Peyer's patch (tissue), 4 donors: ENCODE results near the gene ZGPAT. TPM values are rescaled to one million over a fixed set of nuclear protein-coding genes. Genes with fewer than 3 reads are reported as not detected.
A peak's percentile ranks its signal among the peaks of the same experiment; 100 is the strongest.

Experiments used
- DNase-seq, 3 donors: peaks; one replicate each; pipeline ENCODE4 v3.0.0-alpha.2; 2017 to 2019
- H3K27ac ChIP-seq, 4 donors: fragments of 200-600 bp; sonication (generic); one replicate each; pipeline ENCODE4 v1.5.1; 2016 to 2019
- H3K27me3 ChIP-seq, 2 donors: fragments of 200-600 bp; sonication (generic); one replicate each; pipeline ENCODE4 v1.5.1; 2019
- H3K36me3 ChIP-seq, 3 donors: fragments of 200-600 bp; sonication (generic); one replicate each; pipeline ENCODE4 v1.5.1; 2016 to 2019
- H3K4me1 ChIP-seq, 4 donors: fragments of 200-600 bp; sonication (generic); one replicate each; pipeline ENCODE4 v1.5.1; 2016 to 2019
- H3K4me3 ChIP-seq, 4 donors: fragments of 200-600 bp; sonication (generic); 1 replicate in 3 of 4; 2 replicates in 1 of 4; pipeline ENCODE4 v1.5.1; 2016 to 2019; ENCODE audit warnings: mild to moderate bottlenecking in 1 of 4
- H3K9me3 ChIP-seq, 4 donors: fragments of 200-600 bp; sonication (generic); one replicate each; pipeline ENCODE4 v1.5.1; 2016 to 2019; ENCODE audit warnings: mild to moderate bottlenecking in 1 of 4
- POLR2A ChIP-seq, 2 donors: fragments of 450-650 bp; IDR thresholded peaks; one replicate each; pipeline ENCODE4 v1.5.1; 2017; ENCODE audit warnings: antibody characterized with exemption in 2 of 2, mild to moderate bottlenecking in 2 of 2, moderate library complexity in 2 of 2
- total RNA-seq, 4 donors: library from RNA; depleted of rRNA; stranded (reverse); fragments of >200 nt; gene quantifications; one replicate each; pipeline ENCODE4 v1.1.0, GENCODE V29; 2016
- TF ChIP-seq, protein P1 (sequence below), 6 experiments: fragments of 450-650 bp in 4 of 6; fragments of 200-600 bp in 2 of 6; sonication (generic) in 1 of 6; IDR thresholded peaks; one replicate each; pipeline ENCODE4 v1.5.1; 2017 to 2019; ENCODE audit warnings: antibody characterized with exemption in 6 of 6, mild to moderate bottlenecking in 3 of 6, moderate library complexity in 1 of 6

Gene ZGPAT
- total RNA-seq, 4 donors from 2014 or later = 48.9 to 67.7 (median 54.7) TPM

DNA sequence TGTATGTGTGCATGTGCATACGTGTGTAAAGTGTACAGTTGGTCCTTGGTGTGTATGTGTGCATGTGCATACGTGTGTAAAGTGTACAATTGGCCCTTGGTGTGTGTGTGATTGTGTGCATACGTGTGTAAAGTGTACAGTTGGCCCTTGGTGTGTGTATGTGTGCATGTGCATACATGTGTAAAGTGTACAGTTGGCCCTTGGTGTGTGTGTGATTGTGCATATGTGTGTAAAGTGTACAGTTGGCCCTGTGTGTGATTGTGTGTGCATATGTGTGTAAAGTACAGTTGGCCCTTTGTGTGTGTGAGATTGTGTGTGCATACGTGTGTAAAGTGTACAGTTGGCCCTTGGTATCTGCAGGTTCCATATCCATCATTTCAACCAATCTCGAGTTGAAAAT, 23.6 kb downstream of the ZGPAT start:
- no peak for DNase-seq
- peaks cover 0 to 29% (median 19%) of the 10 kb centered on the region in 4 donors for H3K4me1 ChIP-seq
- peak overlapping the region in 1 of 4 donors; percentile 70 for H3K27ac ChIP-seq
- no peaks in the 10 kb centered on the region for H3K27me3 ChIP-seq
- H3K4me3 ChIP-seq = no peak overlapping the region
- TF ChIP-seq, protein P1, sequence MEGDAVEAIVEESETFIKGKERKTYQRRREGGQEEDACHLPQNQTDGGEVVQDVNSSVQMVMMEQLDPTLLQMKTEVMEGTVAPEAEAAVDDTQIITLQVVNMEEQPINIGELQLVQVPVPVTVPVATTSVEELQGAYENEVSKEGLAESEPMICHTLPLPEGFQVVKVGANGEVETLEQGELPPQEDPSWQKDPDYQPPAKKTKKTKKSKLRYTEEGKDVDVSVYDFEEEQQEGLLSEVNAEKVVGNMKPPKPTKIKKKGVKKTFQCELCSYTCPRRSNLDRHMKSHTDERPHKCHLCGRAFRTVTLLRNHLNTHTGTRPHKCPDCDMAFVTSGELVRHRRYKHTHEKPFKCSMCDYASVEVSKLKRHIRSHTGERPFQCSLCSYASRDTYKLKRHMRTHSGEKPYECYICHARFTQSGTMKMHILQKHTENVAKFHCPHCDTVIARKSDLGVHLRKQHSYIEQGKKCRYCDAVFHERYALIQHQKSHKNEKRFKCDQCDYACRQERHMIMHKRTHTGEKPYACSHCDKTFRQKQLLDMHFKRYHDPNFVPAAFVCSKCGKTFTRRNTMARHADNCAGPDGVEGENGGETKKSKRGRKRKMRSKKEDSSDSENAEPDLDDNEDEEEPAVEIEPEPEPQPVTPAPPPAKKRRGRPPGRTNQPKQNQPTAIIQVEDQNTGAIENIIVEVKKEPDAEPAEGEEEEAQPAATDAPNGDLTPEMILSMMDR (IDR thresholded peaks at IDR 0.05) = no peak
- TF ChIP-seq POLR2A (IDR thresholded peaks at IDR 0.05) = no peak
- H3K36me3 ChIP-seq = peaks cover 0 to 37% (median 0%) of the 10 kb centered on the region in 3 donors
- no peaks in the 10 kb centered on the region for H3K9me3 ChIP-seq

DNA sequence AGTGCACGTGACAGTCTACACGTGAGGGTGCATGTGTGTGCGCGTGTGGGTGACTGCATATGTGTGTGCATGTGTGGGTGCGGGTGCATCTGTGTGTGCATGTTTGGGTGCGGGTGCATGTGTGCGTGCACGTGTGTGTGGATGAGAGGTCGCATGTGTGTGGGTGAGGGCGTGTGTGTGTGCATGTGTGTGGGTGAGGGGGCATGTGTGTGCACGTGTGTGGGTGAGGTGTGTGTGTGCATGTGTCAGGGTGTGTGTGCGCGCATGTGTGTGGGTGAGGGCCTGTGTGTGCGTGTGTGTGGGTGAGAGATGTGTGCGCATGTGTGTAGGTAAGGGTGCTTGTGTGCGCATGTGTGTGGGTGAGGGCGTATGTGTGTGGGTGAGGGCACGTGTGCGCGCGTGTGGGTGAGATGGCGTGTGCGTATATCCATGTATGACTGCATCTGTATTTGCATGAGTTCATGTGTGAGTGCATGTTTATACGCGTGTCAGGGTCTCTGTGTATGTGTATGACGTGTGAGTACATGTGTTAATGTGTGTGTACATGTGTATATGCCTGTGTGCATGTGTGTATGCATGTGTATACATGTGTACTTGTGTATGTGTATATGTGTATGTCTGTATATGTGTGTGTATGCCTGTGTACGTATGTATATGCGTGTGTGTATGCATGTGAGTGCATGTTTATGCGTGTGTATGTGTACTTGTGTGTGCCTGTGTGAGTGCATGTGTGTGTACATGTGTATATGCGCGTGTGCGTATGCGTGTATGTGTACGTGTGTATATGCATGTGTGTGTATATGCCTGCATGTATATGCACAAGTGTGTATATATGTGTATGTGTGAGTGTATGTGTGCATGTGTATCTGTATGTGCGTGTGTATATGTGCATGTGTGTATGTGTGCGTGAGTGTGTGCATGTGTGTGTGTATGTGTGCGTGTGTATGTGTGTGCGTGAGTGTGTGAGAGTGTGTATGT, 24.6 kb downstream of the ZGPAT start:
- H3K27me3 ChIP-seq = no peaks in the 10 kb centered on the region
- H3K4me1 ChIP-seq = peaks cover 0 to 36% (median 24%) of the 10 kb centered on the region in 4 donors
- TF ChIP-seq, protein P1 (IDR thresholded peaks at IDR 0.05) = no peak
- no peak for TF ChIP-seq POLR2A (IDR thresholded peaks at IDR 0.05)
- no peak overlapping the region for H3K4me3 ChIP-seq
- peak in 1 of 3 donors; percentile 46 for DNase-seq
- H3K27ac ChIP-seq = no peak overlapping the region
- peaks cover 0 to 37% (median 0%) of the 10 kb centered on the region in 3 donors for H3K36me3 ChIP-seq
- H3K9me3 ChIP-seq = no peaks in the 10 kb centered on the region

DNA sequence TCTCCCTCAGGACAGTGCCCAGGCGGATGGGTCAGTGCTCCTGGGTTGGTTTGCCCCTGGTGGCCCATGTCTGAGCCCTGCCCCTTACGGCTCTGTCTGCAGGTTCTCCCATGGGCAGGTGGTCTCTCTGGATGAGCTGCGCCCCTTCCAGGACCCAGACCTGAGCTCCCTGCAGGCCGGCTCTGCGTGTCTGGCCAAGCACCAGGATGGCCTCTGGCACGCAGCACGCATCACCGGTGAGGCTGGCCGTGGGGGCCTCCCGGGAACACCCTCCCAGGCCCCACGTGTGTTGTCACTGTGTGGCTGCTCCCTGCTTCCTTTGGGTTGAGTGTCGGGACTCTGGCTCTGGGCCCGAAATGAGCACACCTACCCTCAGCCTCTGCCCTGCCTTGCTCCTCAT, 25.3 kb downstream of the ZGPAT start:
- Histone ChIP-seq H3K36me3 (peaks cover 0 to 37% (median 0%) of the 10 kb centered on the region in 3 donors), H3K27ac (no peak overlapping the region), H3K27me3 (no peaks in the 10 kb centered on the region), H3K4me3 (no peak overlapping the region), H3K4me1 (peaks cover 0 to 36% (median 28%) of the 10 kb centered on the region in 4 donors), H3K9me3 (no peaks in the 10 kb centered on the region)
- TF ChIP-seq, protein P1 (IDR thresholded peaks at IDR 0.05) = no peak
- no peak for TF ChIP-seq POLR2A (IDR thresholded peaks at IDR 0.05)
- no peak for DNase-seq

DNA sequence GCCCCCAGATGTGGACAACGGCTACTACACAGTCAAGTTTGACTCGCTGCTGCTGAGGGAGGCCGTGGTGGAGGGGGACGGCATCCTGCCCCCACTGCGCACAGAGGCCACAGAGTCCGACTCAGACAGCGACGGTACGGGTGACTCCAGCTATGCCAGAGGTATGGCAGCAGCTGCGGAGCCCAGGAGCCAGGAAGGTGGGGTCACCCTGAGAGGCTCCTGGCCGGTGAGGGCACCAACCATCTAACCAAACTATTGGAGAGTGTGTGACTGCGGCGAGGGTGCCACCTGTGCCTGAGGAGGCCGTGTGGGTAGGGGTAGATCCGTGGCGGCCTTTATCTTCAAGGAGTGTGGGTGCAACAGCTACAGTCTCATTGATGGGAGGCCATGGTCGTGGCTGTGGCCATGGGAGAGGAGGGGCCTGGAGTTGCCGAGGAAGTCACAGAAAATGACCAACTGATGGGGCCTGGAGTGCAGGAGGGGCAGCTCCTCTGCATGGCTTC, 25.8 kb downstream of the ZGPAT start:
- H3K9me3 ChIP-seq = no peaks in the 10 kb centered on the region
- no peak overlapping the region for H3K4me3 ChIP-seq
- peaks cover 0 to 37% (median 0%) of the 10 kb centered on the region in 3 donors for H3K36me3 ChIP-seq
- TF ChIP-seq, protein P1 (IDR thresholded peaks at IDR 0.05) = no peak
- TF ChIP-seq POLR2A (IDR thresholded peaks at IDR 0.05) = no peak
- no peaks in the 10 kb centered on the region for H3K27me3 ChIP-seq
- peaks cover 0 to 37% (median 29%) of the 10 kb centered on the region in 4 donors for H3K4me1 ChIP-seq
- no peak for DNase-seq
- no peak overlapping the region for H3K27ac ChIP-seq

- Histone ChIP-seq H3K4me1 (peaks cover 0 to 42% (median 29%) of the 10 kb centered on the region in 4 donors), H3K36me3 (peaks cover 0 to 37% (median 0%) of the 10 kb centered on the region in 3 donors), H3K27me3 (no peaks in the 10 kb centered on the region), H3K27ac (no peak overlapping the region), H3K9me3 (no peaks in the 10 kb centered on the region), H3K4me3 (no peak overlapping the region)
- TF ChIP-seq, protein P1 (IDR thresholded peaks at IDR 0.05) = no peak
- TF ChIP-seq POLR2A (IDR thresholded peaks at IDR 0.05) = no peak
- no peak for DNase-seq
These were observed 26.5 kb downstream of the ZGPAT start for GRCh38 chr20:63734111-63734945.
